Left ventricle myocardium inferior (tissue), 1 donor: Measurements from ENCODE around the gene VPS13D. TPM values are rescaled to one million over a fixed set of nuclear protein-coding genes. Genes with fewer than 3 reads are reported as not detected.
"Not testable (repeated sequence)": the region's sequence is repeated elsewhere in the genome, so short reads cannot be mapped to it uniquely, and the experiment has no call there.

Source experiments
- DNase-seq: peaks from one replicate; pipeline ENCODE4 v3.0.0-alpha.2; 2020
- H3K27ac ChIP-seq: fragments of 200-600 bp; replicated peaks from 2 replicates; pipeline ENCODE4 v1.8.0; 2021
- H3K27me3 ChIP-seq: fragments of 200-600 bp; 2 replicates; pipeline ENCODE4 v1.8.0; 2021; ENCODE audit warnings: low read depth
- H3K36me3 ChIP-seq: fragments of 200-600 bp; 2 replicates; pipeline ENCODE4 v1.8.0; 2021
- H3K4me1 ChIP-seq: fragments of 200-600 bp; 2 replicates; pipeline ENCODE4 v1.8.0; 2021
- H3K4me3 ChIP-seq: fragments of 200-600 bp; 2 replicates; pipeline ENCODE4 v1.8.0; 2021; ENCODE audit warnings: mild to moderate bottlenecking, moderate library complexity
- H3K9me3 ChIP-seq: fragments of 200-600 bp; replicated peaks from 2 replicates; pipeline ENCODE4 v1.8.0; 2021
- CTCF ChIP-seq: fragments of 200-600 bp; IDR thresholded peaks from 2 replicates; pipeline ENCODE4 v1.8.0; 2021; ENCODE audit warnings: antibody characterized with exemption, mild to moderate bottlenecking, borderline replicate concordance
- intact Hi-C: fragments of 100-400 bp; cut with micrococcal nuclease; formaldehyde crosslinking; loops from one replicate; pipeline ENCODE4 v1.11.0; 2022
- total RNA-seq: library from RNA; stranded (reverse); fragmentation: NEBNext Ultra II Directional; extraction: Animal tissue kit (Norgen Biotek cat#: 25700); gene quantifications from one replicate; pipeline ENCODE4 v1.2.1, GENCODE V29; 2021
- donor health status: DM: no; HTN: yes; CAD: no; lungs with severe emphysema.

VPS13D gene
- total RNA-seq, 1 donor from 2014 or later: 71.6 TPM

- Histone ChIP-seq H3K27ac (peak overlapping the region; percentile 79), H3K9me3 (no peaks in the 10 kb centered on the region), H3K4me3 (no peak overlapping the region), H3K27me3 (no peaks in the 10 kb centered on the region), H3K4me1 (peaks cover 100% of the 10 kb centered on the region), H3K36me3 (peaks cover 7% of the 10 kb centered on the region)
- no peak for TF ChIP-seq CTCF
- intact Hi-C loops: no loop called here
- DNase-seq: no peak
Observed at GRCh38 chr1:12451560-12451900, 221.7 kb downstream of the VPS13D start.

- Histone ChIP-seq H3K27ac (peak overlapping the region; percentile 79), H3K36me3 (peaks cover 14% of the 10 kb centered on the region), H3K9me3 (no peaks in the 10 kb centered on the region), H3K27me3 (no peaks in the 10 kb centered on the region), H3K4me1 (peaks cover 100% of the 10 kb centered on the region), H3K4me3 (no peak overlapping the region)
- TF ChIP-seq CTCF: no peak
- DNase-seq: no peak
- intact Hi-C loops: no loop called here
Observed at GRCh38 chr1:12452262-12452661, 222.4 kb downstream of the VPS13D start.

GRCh38 chr1:12453400-12454343 lies 223.8 kb downstream of the VPS13D start:
- H3K9me3 ChIP-seq: no peaks in the 10 kb centered on the region
- no peak for DNase-seq
- peaks cover 23% of the 10 kb centered on the region for H3K36me3 ChIP-seq
- intact Hi-C loops: no loop called here
- H3K27me3 ChIP-seq: no peaks in the 10 kb centered on the region
- TF ChIP-seq CTCF: no peak
- peaks cover 100% of the 10 kb centered on the region for H3K4me1 ChIP-seq
- no peak overlapping the region for H3K4me3 ChIP-seq
- H3K27ac ChIP-seq: peak overlapping the region; percentile 79

GRCh38 chr1:12454406-12455391 lies 224.9 kb downstream of the VPS13D start:
- no peak for DNase-seq
- Histone ChIP-seq H3K4me1 (peaks cover 100% of the 10 kb centered on the region), H3K27me3 (no peaks in the 10 kb centered on the region), H3K9me3 (no peaks in the 10 kb centered on the region), H3K36me3 (peaks cover 23% of the 10 kb centered on the region), H3K4me3 (no peak overlapping the region), H3K27ac (peak overlapping the region; percentile 79)
- intact Hi-C loops: no loop called here
- no peak for TF ChIP-seq CTCF

- H3K9me3 ChIP-seq, DNase-seq, H3K4me3 ChIP-seq, intact Hi-C loops, H3K27me3 ChIP-seq: not testable (repeated sequence)
- Histone ChIP-seq H3K27ac (peak overlapping the region; percentile 79), H3K36me3 (peaks cover 23% of the 10 kb centered on the region), H3K4me1 (peaks cover 100% of the 10 kb centered on the region)
Observed at GRCh38 chr1:12456081-12456480, 226.3 kb downstream of the VPS13D start.
